Endometrial microvascular endothelial cells (primary cell): Measurements from ENCODE around the gene STAG3. TPM values are rescaled to one million over a fixed set of nuclear protein-coding genes. Genes with fewer than 3 reads are reported as not detected.
"Not testable (repeated sequence)": the region's sequence is repeated elsewhere in the genome, so short reads cannot be mapped to it uniquely, and the experiment has no call there.

ENCODE experiments used
- in situ Hi-C: cut with HindIII; loops from 2 replicates; pipeline ENCODE4 v1.10.0; 2017; ENCODE audit warnings: low sequenced_read_pairs, low pct_unique_long_range_greater_than_20kb; ENCODE audit errors: inconsistent ontology term
- total RNA-seq: library from RNA; depleted of rRNA; stranded (reverse); fragments of >200 nt; gene quantifications from one replicate; pipeline ENCODE4 v1.2.3, GENCODE V29; 2015; ENCODE audit errors: inconsistent ontology term

Gene STAG3
- total RNA-seq, 1 donor from 2014 or later: not detected

DNA sequence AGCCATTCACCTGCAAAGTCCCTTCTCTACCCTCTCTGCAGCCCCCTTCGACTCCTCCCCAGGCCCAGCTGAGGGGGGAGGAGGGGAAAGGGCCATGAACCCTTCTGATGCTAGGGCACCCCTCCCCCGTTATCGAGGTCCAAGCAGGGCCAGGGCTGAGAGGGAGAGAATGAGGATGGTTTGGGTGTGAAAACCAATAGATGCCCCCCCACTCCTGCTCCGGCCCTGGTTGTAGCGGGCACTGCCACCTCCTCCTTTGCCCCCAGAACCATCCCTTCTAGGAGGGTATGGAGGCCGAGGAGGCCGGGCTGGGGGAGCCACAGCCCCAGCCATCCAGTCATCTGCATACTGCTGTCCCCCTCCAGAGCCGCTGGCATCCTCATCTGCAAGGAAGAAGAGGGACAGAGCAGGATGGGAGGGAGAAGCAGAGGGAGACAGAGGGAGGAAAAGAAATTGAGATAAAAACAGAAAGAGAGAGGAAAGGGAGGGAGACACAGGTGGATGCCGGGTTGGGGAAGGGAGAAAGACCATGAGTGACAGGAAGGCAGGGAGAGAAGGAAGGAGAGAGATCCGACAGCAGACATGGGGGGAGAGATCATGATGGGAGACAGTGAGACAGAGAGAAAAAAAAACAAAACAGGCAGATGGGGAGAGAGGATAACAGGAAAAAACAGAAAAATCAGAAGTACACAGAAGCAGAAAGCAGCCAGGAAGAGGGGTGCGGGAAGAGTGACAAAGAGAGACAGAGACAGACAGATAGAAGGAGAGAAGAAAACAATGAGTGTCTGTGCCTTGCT, 7.4 kb upstream of the STAG3 start:
- in situ Hi-C loops: no loop called here

DNA sequence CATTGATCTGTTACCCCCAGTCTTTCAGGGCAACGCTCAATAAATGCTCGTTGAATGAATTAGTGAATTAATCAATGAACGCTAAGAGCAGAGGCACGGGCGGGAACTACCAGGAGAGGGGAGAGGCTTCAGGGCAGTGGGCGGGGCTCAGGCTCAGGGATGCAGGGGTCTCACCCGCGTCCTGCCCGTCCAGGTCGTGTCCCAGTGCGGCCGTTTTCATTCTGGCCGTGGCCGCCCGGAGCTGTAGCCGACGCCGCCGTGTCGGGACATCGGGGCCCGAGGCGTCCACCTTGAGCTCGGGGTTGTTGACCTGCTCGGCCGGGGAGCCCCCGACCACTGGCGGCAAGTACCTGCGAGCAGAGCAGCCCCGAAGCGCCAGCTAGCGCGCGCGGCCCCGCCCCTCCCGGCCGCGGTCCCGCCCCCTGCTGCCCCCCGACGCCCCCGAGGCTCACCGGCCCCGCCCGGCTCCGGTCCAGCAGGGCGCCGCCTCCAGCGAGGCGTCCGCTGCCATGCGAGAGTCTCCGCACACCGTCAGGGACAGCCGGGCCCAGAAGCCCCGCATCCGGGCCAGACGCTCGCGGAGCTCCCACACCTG, 6.5 kb upstream of the STAG3 start:
- in situ Hi-C loops: no loop called here

DNA sequence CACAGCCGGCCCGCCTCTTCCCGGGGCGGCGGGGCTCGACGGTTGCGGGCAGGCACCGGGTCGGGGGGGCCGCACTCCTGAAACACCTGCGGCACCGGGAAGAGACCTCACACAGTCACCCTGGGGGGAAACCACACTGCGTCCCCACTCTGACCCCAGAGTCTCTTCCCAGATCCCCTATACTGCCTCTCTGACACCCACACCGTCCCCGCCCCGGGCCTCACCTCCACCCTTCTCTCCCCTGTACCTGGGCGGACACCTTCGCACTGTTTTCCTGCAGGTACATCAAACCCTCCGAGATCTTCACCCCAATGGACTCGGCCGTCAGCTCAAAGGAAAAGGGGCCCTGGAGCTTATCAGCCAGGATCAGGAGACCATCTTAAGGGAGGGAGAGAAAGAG, 5.9 kb upstream of the STAG3 start:
- in situ Hi-C loops: no loop called here

DNA sequence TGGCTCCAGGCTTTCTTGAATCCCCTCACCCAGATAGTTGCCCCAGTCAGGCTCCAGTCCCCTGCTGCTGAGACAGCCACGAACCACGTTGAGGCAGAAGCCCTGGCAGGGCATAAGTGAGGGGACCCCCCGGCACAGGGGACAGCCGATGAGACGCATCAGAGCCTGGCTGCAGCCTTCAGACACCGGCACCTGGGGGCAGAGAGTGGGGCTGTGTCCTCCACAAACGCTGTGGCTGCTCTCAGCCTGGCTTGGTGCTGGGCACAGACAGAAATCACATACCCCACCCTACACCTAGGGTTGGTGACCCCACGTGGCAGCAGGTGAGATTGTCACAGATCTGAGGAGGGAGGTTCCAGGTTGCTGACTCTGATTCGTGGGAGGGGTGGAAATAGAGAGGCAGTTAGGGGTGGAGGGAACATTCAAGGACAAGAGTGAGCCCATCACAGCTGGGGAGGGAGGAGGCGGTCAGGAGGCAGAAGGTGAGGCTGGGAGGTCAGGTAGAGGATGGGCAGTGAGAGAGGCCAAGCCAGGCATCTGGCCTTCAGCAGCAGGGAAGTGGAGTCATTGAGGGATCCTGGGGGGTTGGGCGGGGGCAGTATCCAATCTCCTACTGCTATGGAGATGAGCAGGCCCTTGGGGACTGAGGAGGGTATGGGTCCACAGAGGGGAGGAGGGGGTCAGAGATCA, 3.8 kb upstream of the STAG3 start:
- in situ Hi-C loops: no loop called here

DNA sequence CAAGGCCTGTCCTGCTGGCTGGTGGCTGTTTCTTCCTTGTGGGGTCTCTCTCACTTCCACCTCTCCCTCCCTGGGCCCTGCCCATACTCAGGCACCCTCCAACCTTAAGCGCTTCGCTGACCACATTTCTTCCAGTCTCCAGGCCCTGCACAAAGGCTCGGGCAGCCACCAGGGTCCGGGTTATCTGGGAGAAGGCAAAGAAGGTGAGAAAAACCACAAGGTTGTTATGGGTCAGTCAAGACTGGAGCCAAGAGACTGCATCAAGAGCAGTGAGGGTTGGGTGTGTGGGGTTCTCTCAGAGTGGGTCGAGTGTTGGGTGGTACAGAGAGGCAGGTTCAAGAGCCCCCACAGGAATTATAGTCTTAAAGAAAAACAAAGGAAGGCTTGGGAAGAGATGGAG, 3.1 kb upstream of the STAG3 start:
- in situ Hi-C loops: no loop called here

DNA sequence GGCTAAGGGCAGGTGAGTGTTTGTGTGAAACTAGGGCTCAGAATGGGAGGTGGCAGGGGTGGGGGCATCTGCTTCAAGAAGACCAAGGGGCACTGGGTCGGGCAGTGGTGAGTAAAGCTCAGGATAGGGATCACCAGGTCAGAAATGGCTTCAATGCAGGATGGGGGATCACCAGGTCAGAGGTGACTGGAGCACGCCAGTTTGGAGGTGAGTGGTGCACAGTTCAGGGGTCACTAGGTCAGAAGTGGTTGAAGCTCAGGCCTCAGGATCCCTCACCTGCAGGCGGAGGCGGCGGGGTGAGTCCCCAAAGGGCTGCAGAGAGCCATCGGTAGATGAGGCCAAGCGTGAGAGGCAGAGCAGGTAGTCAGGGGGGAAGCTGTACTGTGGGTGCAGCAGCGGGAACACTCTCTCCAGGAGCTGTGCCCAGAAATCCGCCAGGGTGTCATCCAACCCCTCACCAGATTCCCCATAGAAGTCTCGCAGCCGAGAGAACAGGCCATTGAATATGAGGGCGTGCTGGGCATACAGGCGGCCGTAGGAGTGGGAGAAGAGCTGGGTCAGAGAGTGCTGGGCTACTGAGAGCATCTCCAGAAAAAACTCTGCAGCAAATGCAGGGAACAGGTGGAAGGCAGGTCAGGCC, 2.3 kb upstream of the STAG3 start:
- in situ Hi-C loops: no loop called here

DNA sequence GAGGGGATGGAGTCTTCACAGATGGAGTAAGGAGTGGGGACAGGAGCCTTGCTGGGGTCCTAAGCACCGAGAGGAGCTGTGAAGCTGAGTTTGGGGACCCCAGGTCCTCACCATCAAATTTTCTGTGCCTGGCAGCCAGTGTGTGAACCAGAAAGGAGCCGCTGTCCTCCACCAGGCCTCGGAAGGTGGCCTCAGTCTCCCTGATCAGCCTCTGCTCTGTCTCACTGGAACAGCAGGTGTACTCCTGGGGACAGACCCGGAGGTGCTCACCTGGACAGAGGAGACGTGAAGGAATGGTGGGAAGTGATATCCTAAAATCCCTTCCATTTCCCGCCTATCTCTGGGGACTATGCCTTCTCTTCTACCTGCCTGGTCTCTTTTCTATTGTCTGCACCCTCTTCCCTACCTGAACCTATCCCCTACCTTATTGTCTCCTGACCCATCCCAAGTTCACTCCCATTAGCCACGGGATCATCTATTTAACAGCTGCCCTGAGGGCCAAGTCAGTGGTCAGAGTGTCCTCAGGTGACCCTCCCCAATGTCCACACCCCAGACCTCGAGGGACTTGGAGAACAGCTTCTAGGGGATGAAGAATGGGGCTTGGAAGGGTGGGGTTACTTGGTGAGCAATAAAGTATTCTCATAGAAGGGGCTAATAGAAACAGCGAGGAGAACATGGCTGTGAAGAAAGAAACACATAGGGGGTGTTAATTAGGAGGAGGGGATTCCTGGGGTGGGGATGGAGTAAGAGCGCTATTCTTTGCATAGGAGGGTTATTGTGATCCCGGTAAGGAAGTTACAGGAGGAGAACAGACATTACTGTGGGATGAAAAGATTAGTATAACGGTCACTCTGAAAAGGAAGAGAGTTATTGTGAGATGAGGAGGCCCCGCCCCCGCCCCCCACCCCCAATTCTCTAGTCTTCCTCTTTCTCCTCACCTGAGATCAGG, 1.3 kb upstream of the STAG3 start:
- in situ Hi-C loops: no loop called here

DNA sequence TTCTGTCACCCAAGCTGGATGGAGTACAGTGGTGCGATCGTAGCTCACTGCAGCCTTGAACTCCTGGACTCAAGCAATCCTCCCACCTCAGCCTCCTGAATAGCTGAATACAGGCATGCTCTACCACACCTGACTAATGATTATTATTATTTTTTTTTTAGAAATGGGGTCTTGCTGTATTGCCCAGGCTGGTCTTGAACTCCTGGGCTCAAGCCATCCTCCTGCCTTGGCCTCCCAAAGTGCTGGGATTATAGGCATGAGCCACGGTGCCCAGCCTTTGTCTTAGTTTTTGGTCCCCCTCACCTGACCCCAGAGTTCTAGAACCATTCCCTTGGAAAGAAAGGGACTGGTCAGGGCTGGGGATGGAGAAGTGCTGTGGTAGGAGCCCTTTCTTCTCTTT, 2.4 kb downstream of the STAG3 start:
- in situ Hi-C loops: not testable (repeated sequence)

DNA sequence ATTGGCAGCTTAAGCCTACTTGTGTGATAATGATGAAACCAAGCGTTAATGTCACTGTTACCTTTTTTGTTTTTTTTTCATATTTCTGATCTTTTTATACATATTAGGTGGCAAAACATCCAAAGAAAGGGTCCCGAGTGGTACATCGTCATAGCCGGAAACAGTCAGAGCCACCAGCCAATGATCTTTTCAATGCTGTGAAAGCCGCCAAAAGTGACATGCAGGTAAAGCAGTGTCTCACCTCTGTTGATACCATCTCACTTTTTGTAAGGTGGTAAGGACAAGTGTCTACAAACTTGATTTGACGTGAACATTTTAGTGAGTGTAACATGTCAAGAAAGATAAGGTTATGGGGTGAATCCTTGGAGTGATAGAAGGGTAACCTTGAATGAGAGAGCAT, 4.9 kb downstream of the STAG3 start:
- in situ Hi-C loops: not testable (repeated sequence)

DNA sequence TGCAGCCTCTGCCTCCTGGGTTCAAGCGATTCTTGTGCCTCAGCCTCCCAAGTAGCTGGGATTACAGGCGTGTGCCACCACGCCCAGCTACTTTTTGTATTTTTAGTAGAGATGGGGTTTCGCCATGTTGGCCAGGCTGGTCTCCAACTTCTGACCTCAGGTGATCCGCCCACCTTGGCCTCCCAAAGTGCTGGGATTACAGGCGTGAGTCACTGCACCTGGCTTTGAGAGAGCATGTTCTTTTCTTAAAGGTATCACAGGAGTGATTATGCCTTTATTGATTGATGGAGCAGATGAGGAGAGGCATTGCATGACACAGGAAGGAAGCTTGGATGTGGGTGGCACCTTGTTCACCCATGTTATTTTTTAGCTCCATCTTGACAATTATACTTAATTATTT, 5.4 kb downstream of the STAG3 start:
- in situ Hi-C loops: not testable (repeated sequence)

DNA sequence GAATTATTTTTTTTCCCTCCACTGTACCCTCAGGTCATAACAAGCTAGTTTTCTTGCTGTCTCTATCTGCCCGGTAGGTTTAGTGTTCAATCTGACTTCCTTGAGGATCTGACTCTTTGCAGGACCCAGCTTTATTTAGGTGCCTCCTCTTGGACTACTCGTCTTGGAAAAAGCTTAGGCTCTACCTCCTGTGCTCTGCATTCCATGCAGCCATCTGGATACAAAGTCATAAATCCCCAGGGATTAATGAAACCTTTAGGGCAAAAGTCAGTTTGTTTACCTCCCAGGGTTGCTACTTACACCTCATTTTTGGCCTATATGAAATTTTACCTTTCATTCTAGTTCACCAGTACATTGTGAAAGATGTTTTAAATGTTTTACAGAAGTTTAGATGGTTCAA, 8.0 kb downstream of the STAG3 start:
- in situ Hi-C loops: no loop called here

DNA sequence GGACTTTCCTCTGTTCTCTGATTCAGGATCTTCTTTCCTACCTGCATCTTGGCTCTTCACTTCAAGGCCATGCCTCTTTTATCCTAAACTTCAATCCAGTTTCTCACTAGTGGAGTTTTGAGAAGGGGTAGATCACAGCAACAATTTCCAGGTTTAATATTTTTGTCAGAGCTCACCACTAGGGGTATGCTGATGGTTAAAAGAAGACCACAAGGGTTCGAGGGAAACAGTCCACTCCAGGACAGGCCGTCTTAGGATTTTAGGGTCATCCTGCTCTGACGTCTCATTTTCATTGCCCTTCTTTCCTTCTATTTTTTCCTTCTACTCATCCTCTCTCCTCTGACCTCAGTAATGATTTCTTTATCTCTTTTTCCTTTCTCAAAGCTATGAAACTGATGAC, 11.3 kb downstream of the STAG3 start:
- in situ Hi-C loops: no loop called here

DNA sequence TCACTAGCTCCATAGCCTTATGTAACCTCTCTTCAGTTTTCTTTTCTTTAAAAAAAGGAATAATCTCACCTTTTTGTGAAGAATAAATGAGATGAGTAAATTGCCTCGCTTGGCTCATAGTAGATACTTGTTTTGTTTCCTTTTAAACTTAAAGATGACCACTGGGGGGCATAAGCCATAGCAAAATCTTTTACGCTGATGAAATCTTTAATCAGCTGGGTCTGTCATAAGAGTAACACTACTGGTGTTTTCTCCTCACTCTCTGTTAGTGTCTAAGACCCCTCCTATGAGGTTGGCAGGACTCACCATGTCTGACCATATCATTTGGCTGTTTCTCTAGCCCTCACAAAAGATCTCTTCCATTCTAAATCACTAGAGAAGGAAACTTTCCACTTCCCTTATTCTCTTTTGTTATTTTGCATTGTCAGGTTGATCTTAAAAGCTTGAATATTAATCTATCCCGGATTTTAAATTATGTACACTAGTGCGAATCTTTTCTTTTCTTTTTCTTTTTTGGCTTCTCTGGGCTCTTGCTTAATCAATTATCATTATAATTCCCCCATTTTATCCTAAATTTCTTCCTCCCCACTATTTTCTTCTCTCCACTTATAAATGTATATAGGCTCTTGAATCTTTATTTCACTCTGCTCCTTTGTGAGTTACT, 12.5 kb downstream of the STAG3 start:
- in situ Hi-C loops: no loop called here

DNA sequence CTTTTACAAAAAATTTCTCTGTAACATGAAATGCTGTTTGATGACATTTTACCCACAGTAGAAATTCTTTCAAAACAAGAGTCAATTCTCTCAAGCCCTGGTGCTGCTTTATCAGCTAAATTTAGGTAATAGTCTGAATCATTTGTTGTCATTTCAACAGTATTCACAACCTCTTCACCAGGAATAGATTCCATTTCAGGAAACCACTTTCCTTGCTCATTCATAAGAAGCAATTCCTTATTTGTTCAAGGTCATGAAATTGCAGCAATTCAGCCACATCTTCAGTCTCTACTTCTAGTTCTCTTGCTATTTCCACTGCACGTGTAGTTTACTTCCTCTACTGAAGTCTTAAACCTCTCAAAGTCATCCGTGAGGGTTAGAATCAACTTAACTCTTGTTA, 14.1 kb downstream of the STAG3 start:
- in situ Hi-C loops: no loop called here

DNA sequence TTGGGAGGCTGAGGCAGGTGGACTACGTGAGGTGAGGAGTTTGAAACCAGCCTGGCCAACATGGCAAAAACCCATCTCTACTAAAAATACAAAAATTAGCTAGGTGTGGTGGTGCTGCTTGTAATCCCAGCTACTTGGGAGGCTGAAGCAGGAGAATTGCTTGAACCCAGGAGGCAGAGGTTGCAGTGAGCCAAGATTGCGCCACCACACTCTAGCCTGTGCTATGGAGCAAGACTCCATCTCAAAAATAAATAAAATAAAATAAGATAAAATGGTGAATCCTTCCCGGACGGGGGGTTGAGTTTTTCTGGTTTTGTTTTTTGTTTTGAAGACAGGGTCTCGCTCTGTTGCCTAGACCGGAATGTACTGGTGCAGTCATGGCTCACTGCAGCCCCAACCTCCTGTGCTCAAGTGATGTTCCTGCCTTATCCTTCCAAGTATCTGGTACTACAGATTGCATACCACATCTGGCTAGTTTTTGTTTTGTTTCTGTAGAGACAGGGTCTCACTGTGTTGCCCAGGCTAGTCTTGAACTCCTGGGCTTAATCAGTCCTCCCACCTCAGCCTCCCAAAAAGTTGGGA, 14.7 kb downstream of the STAG3 start:
- in situ Hi-C loops: not testable (repeated sequence)

DNA sequence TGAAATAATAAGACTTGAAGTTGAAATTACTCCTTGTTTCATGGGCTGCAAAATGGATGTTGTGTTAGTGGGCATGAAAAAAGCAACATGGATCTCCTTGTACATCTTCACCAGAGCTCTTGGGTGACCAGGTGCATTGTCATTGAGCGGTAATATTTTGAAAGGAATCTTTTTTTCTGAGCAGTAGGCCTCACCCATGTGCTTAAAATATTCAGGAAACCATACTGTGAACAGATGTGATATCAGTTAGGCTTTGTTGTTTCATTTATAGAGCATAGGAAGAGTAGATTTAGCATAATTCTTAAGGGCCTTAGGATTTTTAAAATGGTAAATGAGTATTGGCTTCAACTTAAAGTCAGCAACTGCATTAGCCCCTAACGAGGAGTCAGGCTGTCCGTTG, 15.3 kb downstream of the STAG3 start:
- in situ Hi-C loops: no loop called here

DNA sequence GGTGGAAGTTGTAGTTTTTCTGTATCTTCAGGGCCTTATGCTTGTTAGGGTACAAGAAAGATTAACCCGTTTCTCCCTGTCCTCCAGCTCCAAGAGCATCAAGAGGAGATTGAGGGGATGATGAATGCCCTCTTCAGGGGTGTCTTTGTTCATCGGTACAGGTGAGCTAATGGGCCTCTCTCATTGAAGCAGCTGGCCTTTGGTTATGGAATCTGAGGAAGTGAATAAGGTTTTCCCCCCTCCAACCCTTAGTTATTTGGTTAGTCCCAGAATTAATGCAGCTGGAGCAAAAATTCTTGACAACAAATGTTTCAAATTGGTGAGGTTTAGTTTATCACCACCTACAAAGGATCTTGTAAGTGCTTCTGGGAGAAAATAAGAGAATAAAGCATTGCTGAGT, 17.5 kb downstream of the STAG3 start:
- in situ Hi-C loops: no loop called here

DNA sequence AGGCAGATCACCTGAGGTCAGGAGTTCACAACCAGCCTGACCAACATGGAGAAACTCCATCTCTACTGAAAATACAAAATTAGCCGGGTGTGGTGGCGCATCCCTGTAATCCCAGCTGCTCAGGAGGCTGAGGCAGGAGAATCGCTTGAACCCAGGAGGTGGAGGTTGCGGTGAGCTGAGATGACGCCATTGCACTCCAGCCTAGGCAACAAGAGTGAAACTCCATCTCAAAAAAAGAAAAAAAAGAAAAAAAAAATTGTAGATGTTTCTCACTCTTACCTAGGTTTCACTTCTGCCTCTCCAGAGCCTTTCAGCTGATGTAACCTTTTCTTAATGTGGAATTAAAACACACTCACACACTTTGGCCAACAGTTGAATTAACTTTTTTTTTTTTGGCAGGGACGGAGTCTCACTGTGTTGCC, 18.2 kb downstream of the STAG3 start:
- in situ Hi-C loops: not testable (repeated sequence)
